ENCODE measurements around the gene PIP5K1C.

Gene PIP5K1C

DNA sequence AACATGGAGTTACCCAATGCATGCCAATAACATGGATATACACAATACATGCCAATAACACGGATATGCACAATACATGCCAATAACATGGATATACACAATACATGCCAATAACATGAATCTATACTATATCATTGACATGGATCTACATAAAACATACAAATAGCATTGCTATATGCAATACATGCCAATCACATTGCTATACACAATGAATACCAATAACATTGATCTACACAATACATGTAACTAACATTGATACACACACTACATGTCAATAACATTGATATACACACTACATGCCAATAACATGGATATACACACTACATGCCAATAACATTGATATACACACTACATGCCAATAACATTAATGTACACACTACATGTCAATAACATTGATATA is 932 bp upstream of the PIP5K1C start:
- H3K4me1 ChIP-seq (ENCODE audit: control insufficient read depth in 1 of 2, insufficient read depth in 2 of 2, low read length in 2 of 2) = peaks cover 4 to 27% of the 10 kb centered on the region in 2 donors
- H3K36me3 ChIP-seq (ENCODE audit: control insufficient read depth in 1 of 2, insufficient read depth in 2 of 2, low read length in 2 of 2) = no peaks in the 10 kb centered on the region
- H3K27me3 ChIP-seq (ENCODE audit: control insufficient read depth in 1 of 2, insufficient read depth in 2 of 2, low read length in 2 of 2) = no peaks in the 10 kb centered on the region
- no peak overlapping the region for H3K27ac ChIP-seq (ENCODE audit: low read depth, low read length)
- no peak overlapping the region for H3K9ac ChIP-seq (ENCODE audit: low read depth in 1 of 2, low read length in 2 of 2)
- H3K4me3 ChIP-seq (ENCODE audit: low read depth in 1 of 2, low read length in 2 of 2) = no peak overlapping the region
- H3K9me3 ChIP-seq (ENCODE audit: control insufficient read depth in 1 of 2, low read length in 2 of 2) = no peaks in the 10 kb centered on the region

DNA sequence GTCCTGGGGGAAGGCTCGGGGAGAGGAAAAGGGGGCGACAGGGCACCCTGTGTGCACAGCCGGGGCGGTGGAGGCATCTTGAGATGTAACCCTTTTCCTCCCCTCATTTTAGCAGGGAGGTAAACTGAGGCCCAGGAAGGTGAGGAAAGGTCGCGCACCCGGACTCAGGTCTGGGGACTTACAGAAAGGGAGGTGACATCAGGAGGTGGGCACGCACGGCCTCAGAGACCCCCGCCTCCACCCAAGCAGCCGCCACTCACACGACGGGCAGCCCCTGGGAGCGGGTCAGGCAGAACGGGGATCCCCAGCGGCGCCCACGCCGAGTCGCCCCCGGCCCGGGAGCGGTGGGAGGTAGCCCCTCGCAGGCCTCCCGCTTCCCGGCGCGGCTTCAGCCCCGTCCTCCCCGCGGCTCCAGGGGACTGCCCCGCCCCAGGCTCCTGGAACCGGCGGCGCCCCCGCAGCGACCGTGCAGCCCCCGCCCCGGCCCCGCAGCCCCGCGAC is 477 bp downstream of the PIP5K1C start:
- Histone ChIP-seq H3K9ac (ENCODE audit: low read depth in 1 of 2, low read length in 2 of 2) (peak overlapping the region; percentile 74 to 82), H3K27ac (ENCODE audit: low read depth, low read length) (peak overlapping the region; percentile 50), H3K9me3 (ENCODE audit: control insufficient read depth in 1 of 2, low read length in 2 of 2) (no peaks in the 10 kb centered on the region), H3K4me1 (ENCODE audit: control insufficient read depth in 1 of 2, insufficient read depth in 2 of 2, low read length in 2 of 2) (peaks cover 4 to 27% of the 10 kb centered on the region in 2 donors), H3K4me3 (ENCODE audit: low read depth in 1 of 2, low read length in 2 of 2) (peak overlapping the region; percentile 78 to 84), H3K27me3 (ENCODE audit: control insufficient read depth in 1 of 2, insufficient read depth in 2 of 2, low read length in 2 of 2) (no peaks in the 10 kb centered on the region), H3K36me3 (ENCODE audit: control insufficient read depth in 1 of 2, insufficient read depth in 2 of 2, low read length in 2 of 2) (no peaks in the 10 kb centered on the region)

DNA sequence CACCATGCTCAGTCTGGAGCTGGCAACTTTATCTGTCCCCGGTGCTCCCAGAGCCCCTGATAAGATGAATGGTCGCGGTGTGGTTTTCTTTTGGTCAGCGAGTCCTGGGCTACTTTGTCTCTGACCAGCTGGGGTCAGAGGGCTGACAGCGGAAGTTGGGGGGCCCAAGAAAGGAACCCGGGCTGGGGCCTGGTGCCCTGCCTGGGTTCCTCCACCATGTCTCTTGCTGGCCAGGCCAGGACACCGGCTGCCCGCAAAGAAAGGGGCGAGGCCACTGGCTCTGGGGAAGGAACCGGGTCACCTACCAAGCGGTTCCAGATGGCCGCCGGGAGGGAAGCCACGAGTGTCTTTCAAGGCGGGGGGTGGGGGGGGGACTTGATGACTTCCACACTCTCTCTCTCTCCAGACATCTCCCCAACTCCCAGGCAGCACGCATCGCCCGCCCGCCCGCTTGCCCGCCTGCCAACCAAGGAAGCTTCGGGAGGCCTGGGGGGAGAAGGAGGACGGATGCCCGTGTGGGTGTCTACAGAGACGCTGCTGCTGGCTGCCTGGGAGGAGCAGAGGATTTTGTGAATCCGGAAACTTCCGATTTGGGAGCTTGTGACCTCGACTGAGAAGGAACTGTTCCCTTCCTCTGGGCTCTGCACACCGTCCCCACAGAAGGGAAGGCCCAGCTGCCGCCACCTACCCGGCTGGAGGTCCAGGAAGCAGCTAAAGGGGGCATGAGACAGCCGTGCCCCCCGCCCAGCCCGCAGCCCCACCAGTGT is 1.1 kb downstream of the PIP5K1C start:
- Histone ChIP-seq H3K36me3 (ENCODE audit: control insufficient read depth in 1 of 2, insufficient read depth in 2 of 2, low read length in 2 of 2) (no peaks in the 10 kb centered on the region), H3K4me1 (ENCODE audit: control insufficient read depth in 1 of 2, insufficient read depth in 2 of 2, low read length in 2 of 2) (peaks cover 4 to 27% of the 10 kb centered on the region in 2 donors), H3K27ac (ENCODE audit: low read depth, low read length) (peak overlapping the region; percentile 50), H3K9me3 (ENCODE audit: control insufficient read depth in 1 of 2, low read length in 2 of 2) (no peaks in the 10 kb centered on the region), H3K9ac (ENCODE audit: low read depth in 1 of 2, low read length in 2 of 2) (peak overlapping the region; percentile 74 to 82), H3K4me3 (ENCODE audit: low read depth in 1 of 2, low read length in 2 of 2) (peak overlapping the region; percentile 78 to 84), H3K27me3 (ENCODE audit: control insufficient read depth in 1 of 2, insufficient read depth in 2 of 2, low read length in 2 of 2) (no peaks in the 10 kb centered on the region)

DNA sequence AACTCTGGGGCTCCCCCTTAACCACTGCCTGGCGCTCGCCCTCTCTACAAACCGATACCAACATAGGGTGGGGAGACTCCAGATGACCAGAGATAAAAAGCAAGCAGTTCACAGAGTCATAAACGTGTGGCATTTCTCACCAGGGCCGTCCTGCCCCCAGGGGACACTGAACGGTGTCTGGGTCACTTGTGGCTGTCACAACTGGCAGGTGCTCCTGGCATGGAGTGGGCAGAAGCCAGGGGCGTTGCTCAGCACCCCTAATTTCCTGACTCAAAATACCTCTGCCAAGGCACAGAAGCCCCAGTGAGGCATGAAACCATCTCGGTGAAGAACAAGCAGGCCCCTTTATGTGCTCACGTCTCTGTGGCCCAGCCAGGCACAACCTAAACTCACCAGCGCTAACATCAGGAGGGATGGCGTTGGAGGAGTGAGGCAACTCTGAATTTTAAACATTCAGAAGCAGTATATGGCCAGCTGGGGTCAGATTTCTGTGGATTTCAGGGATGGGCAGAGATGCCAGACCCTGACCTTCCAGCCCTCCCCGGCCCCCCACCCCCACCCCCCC is 1.8 kb downstream of the PIP5K1C start:
- Histone ChIP-seq H3K27me3 (ENCODE audit: control insufficient read depth in 1 of 2, insufficient read depth in 2 of 2, low read length in 2 of 2) (no peaks in the 10 kb centered on the region), H3K4me1 (ENCODE audit: control insufficient read depth in 1 of 2, insufficient read depth in 2 of 2, low read length in 2 of 2) (peaks cover 4 to 27% of the 10 kb centered on the region in 2 donors), H3K36me3 (ENCODE audit: control insufficient read depth in 1 of 2, insufficient read depth in 2 of 2, low read length in 2 of 2) (no peaks in the 10 kb centered on the region), H3K4me3 (ENCODE audit: low read depth in 1 of 2, low read length in 2 of 2) (peak overlapping the region in 1 of 2 donors; percentile 22), H3K9ac (ENCODE audit: low read depth in 1 of 2, low read length in 2 of 2) (no peak overlapping the region), H3K27ac (ENCODE audit: low read depth, low read length) (no peak overlapping the region), H3K9me3 (ENCODE audit: control insufficient read depth in 1 of 2, low read length in 2 of 2) (no peaks in the 10 kb centered on the region)

DNA sequence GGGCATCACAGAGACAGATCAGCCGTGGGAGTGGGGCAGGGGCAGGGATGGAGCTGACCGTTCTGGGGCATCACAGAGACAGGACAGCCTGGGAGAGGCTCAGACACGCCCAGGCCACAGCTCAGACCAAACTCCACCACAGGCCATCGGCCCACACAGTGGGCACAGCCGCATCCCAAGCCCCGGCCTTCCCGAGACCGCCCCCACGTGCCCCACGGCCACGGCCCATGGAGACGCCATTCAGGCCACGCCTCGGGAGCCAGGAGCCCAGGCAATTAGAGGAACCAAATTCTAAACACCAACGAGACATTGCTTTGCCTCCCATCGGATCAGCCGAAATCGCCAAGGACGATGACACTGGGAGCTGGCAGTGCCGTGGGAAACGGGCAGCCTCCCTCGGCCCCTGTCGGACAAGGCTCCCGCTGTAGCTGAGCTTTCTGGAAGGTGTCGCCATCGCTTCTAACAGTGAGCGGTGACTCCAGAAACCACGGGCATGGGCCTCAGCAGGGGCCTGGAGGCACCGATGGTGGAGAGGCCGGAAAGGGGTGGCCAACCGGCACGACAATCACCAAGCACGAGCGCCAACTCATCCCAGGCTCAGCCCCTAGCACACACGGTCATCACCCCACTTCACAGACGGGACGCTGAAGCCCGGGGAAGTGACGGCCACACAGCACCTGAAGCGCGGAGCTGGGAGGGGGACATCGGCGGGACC is 2.4 kb downstream of the PIP5K1C start:
- Histone ChIP-seq H3K9me3 (ENCODE audit: control insufficient read depth in 1 of 2, low read length in 2 of 2) (no peaks in the 10 kb centered on the region), H3K4me1 (ENCODE audit: control insufficient read depth in 1 of 2, insufficient read depth in 2 of 2, low read length in 2 of 2) (peaks cover 4 to 27% of the 10 kb centered on the region in 2 donors), H3K9ac (ENCODE audit: low read depth in 1 of 2, low read length in 2 of 2) (no peak overlapping the region), H3K27ac (ENCODE audit: low read depth, low read length) (peak overlapping the region; percentile 3), H3K4me3 (ENCODE audit: low read depth in 1 of 2, low read length in 2 of 2) (no peak overlapping the region), H3K36me3 (ENCODE audit: control insufficient read depth in 1 of 2, insufficient read depth in 2 of 2, low read length in 2 of 2) (no peaks in the 10 kb centered on the region), H3K27me3 (ENCODE audit: control insufficient read depth in 1 of 2, insufficient read depth in 2 of 2, low read length in 2 of 2) (no peaks in the 10 kb centered on the region)

GRCh38 chr19:3697094-3697493 is 3.2 kb downstream of the PIP5K1C start:
- no peak overlapping the region for H3K27ac ChIP-seq (ENCODE audit: low read depth, low read length)
- H3K4me1 ChIP-seq (ENCODE audit: control insufficient read depth in 1 of 2, insufficient read depth in 2 of 2, low read length in 2 of 2) = peaks cover 4 to 27% of the 10 kb centered on the region in 2 donors
- no peak overlapping the region for H3K9ac ChIP-seq (ENCODE audit: low read depth in 1 of 2, low read length in 2 of 2)
- H3K36me3 ChIP-seq (ENCODE audit: control insufficient read depth in 1 of 2, insufficient read depth in 2 of 2, low read length in 2 of 2) = no peaks in the 10 kb centered on the region
- H3K9me3 ChIP-seq (ENCODE audit: control insufficient read depth in 1 of 2, low read length in 2 of 2) = no peaks in the 10 kb centered on the region
- H3K27me3 ChIP-seq (ENCODE audit: control insufficient read depth in 1 of 2, insufficient read depth in 2 of 2, low read length in 2 of 2) = no peaks in the 10 kb centered on the region
- H3K4me3 ChIP-seq (ENCODE audit: low read depth in 1 of 2, low read length in 2 of 2) = no peak overlapping the region

DNA sequence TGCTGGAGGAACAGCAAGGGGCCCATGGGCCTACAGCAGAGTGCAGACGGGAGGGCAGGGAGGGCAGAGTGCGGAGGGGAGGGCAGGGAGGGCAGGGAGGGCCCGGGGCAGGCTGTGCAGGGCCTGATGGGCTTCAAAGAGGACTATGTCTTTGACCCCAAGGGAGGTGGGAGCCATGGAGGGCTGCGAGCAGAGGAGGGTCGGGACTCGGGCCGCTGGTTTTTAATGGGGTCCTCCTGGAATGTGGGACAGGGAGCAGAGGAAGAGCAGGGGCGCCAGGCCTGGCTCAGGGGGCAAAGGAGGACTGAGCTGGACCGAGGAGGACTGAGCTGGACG is 3.6 kb downstream of the PIP5K1C start:
- Histone ChIP-seq H3K27me3 (ENCODE audit: control insufficient read depth in 1 of 2, insufficient read depth in 2 of 2, low read length in 2 of 2) (no peaks in the 10 kb centered on the region), H3K27ac (ENCODE audit: low read depth, low read length) (no peak overlapping the region), H3K36me3 (ENCODE audit: control insufficient read depth in 1 of 2, insufficient read depth in 2 of 2, low read length in 2 of 2) (no peaks in the 10 kb centered on the region), H3K4me1 (ENCODE audit: control insufficient read depth in 1 of 2, insufficient read depth in 2 of 2, low read length in 2 of 2) (peaks cover 4 to 27% of the 10 kb centered on the region in 2 donors), H3K4me3 (ENCODE audit: low read depth in 1 of 2, low read length in 2 of 2) (no peak overlapping the region), H3K9ac (ENCODE audit: low read depth in 1 of 2, low read length in 2 of 2) (no peak overlapping the region), H3K9me3 (ENCODE audit: control insufficient read depth in 1 of 2, low read length in 2 of 2) (no peaks in the 10 kb centered on the region)

- no peak overlapping the region for H3K9ac ChIP-seq (ENCODE audit: low read depth in 1 of 2, low read length in 2 of 2)
- H3K27me3 ChIP-seq (ENCODE audit: control insufficient read depth in 1 of 2, insufficient read depth in 2 of 2, low read length in 2 of 2) = no peaks in the 10 kb centered on the region
- H3K27ac ChIP-seq (ENCODE audit: low read depth, low read length) = no peak overlapping the region
- H3K4me3 ChIP-seq (ENCODE audit: low read depth in 1 of 2, low read length in 2 of 2) = no peak overlapping the region
- H3K9me3 ChIP-seq (ENCODE audit: control insufficient read depth in 1 of 2, low read length in 2 of 2) = no peaks in the 10 kb centered on the region
- H3K4me1 ChIP-seq (ENCODE audit: control insufficient read depth in 1 of 2, insufficient read depth in 2 of 2, low read length in 2 of 2) = peaks cover 4 to 27% of the 10 kb centered on the region in 2 donors
- H3K36me3 ChIP-seq (ENCODE audit: control insufficient read depth in 1 of 2, insufficient read depth in 2 of 2, low read length in 2 of 2) = no peaks in the 10 kb centered on the region
These were observed 4.1 kb downstream of the PIP5K1C start for GRCh38 chr19:3695986-3696659.

- peaks cover 4 to 19% of the 10 kb centered on the region in 2 donors for H3K4me1 ChIP-seq (ENCODE audit: control insufficient read depth in 1 of 2, insufficient read depth in 2 of 2, low read length in 2 of 2)
These were observed 5.0 kb downstream of the PIP5K1C start for GRCh38 chr19:3695124-3695733.

More at GRCh38 chr19:3695124-3695733, 5.0 kb downstream of the PIP5K1C start:
- no peaks in the 10 kb centered on the region for H3K36me3 ChIP-seq (ENCODE audit: control insufficient read depth in 1 of 2, insufficient read depth in 2 of 2, low read length in 2 of 2)
- H3K27me3 ChIP-seq (ENCODE audit: control insufficient read depth in 1 of 2, insufficient read depth in 2 of 2, low read length in 2 of 2) = no peaks in the 10 kb centered on the region
- H3K9ac ChIP-seq (ENCODE audit: low read depth in 1 of 2, low read length in 2 of 2) = no peak overlapping the region
- no peak overlapping the region for H3K4me3 ChIP-seq (ENCODE audit: low read depth in 1 of 2, low read length in 2 of 2)
- no peaks in the 10 kb centered on the region for H3K9me3 ChIP-seq (ENCODE audit: control insufficient read depth in 1 of 2, low read length in 2 of 2)
- no peak overlapping the region for H3K27ac ChIP-seq (ENCODE audit: low read depth, low read length)

Measured in duodenal mucosa (tissue), 2 donors.